G401.6 (cell line): ENCODE measurements around the gene SLC29A1.
A peak's percentile ranks its signal among the peaks of the same experiment; 100 is the strongest.

Experiments
- FAIRE-seq: peaks from 2 replicates; lab custom pipeline; 2012; peaks lifted over from hg19 to GRCh38; lab: Jason Lieb, UNC

SLC29A1 gene

GRCh38 chr6:44255871-44256774 lies 32.7 kb downstream of the SLC29A1 start:
- FAIRE-seq, result no peak

- FAIRE-seq, result no peak
Measured at GRCh38 chr6:44256775-44257024, 33.3 kb downstream of the SLC29A1 start.

- peak; percentile 25 for FAIRE-seq
Measured at GRCh38 chr6:44257025-44257752, 33.8 kb downstream of the SLC29A1 start, which contains the start of gene SLC35B2. SLC35B2 (minus strand) TSS chr6:44257528; CDS start chr6:44257410, 118 bp downstream.

GRCh38 chr6:44257753-44258324 lies 34.4 kb downstream of the SLC29A1 start:
- FAIRE-seq, result no peak

- no peak for FAIRE-seq
Measured at GRCh38 chr6:44258325-44258863, 35.0 kb downstream of the SLC29A1 start.

- no peak for FAIRE-seq
Measured at GRCh38 chr6:44258921-44259320, 35.5 kb downstream of the SLC29A1 start.

GRCh38 chr6:44260011-44260410 lies 36.6 kb downstream of the SLC29A1 start:
- FAIRE-seq, result no peak

GRCh38 chr6:44260451-44261297 lies 37.3 kb downstream of the SLC29A1 start:
- FAIRE-seq, result no peak

GRCh38 chr6:44261581-44261980 lies 38.2 kb downstream of the SLC29A1 start:
- FAIRE-seq, result no peak

GRCh38 chr6:44262467-44263353 lies 39.3 kb downstream of the SLC29A1 start:
- no peak for FAIRE-seq

GRCh38 chr6:44263354-44264100 lies 40.1 kb downstream of the SLC29A1 start:
- no peak for FAIRE-seq

GRCh38 chr6:44264154-44265006 lies 41.0 kb downstream of the SLC29A1 start:
- no peak for FAIRE-seq

- no peak for FAIRE-seq
Measured at GRCh38 chr6:44265007-44265721, 41.8 kb downstream of the SLC29A1 start, which contains the start of gene NFKBIE. NFKBIE (minus strand) TSS chr6:44265551; CDS start chr6:44265346, 205 bp downstream.

GRCh38 chr6:44265722-44266233 lies 42.4 kb downstream of the SLC29A1 start:
- FAIRE-seq, result no peak

GRCh38 chr6:44266347-44266746 lies 43.0 kb downstream of the SLC29A1 start:
- no peak for FAIRE-seq

- no peak for FAIRE-seq
Measured at GRCh38 chr6:44267252-44267651, 43.9 kb downstream of the SLC29A1 start.

- FAIRE-seq, result peak; percentile 79
Measured at GRCh38 chr6:44268095-44268628, 44.8 kb downstream of the SLC29A1 start.
